ENCODE results near the gene RANBP17. TPM values are rescaled to one million over a fixed set of nuclear protein-coding genes. Genes with fewer than 3 reads are reported as not detected.

Gene RANBP17
- total and polyA plus RNA-seq, 2 experiments from 2014 or later = 43.8 to 53.1 TPM

- TF ChIP-seq ZNF462 (CRISPR knock-in tag; IDR thresholded peaks at IDR 0.05) (no peak), POLR2AphosphoS5 (IDR thresholded peaks at IDR 0.05; ENCODE audit: low read depth) (no peak), JUNB (IDR thresholded peaks at IDR 0.05; ENCODE audit: unreplicated experiment) (no peak), EZH2 (IDR thresholded peaks at IDR 0.05; ENCODE audit: low read depth, unreplicated experiment) (no peak)
These were observed 403.0 kb downstream of the RANBP17 start (continued) for GRCh38 chr5:171264843-171265242.

- TF ChIP-seq POLR2AphosphoS5 (IDR thresholded peaks at IDR 0.05; ENCODE audit: low read depth) (no peak), REST (IDR thresholded peaks at IDR 0.05; ENCODE audit: unreplicated experiment) (no peak), STAT1 (IDR thresholded peaks at IDR 0.05; ENCODE audit: unreplicated experiment) (no peak), EZH2 (IDR thresholded peaks at IDR 0.05; ENCODE audit: low read depth, unreplicated experiment) (no peak), JUNB (IDR thresholded peaks at IDR 0.05; ENCODE audit: unreplicated experiment) (no peak), ETS1 (IDR thresholded peaks at IDR 0.05) (no peak), CREB1 (CRISPR knock-in tag; IDR thresholded peaks at IDR 0.05; ENCODE audit: low read depth) (no peak), EZH2phosphoT487 (IDR thresholded peaks at IDR 0.05; ENCODE audit: unreplicated experiment) (no peak)
- TF ChIP-seq, protein P1, sequence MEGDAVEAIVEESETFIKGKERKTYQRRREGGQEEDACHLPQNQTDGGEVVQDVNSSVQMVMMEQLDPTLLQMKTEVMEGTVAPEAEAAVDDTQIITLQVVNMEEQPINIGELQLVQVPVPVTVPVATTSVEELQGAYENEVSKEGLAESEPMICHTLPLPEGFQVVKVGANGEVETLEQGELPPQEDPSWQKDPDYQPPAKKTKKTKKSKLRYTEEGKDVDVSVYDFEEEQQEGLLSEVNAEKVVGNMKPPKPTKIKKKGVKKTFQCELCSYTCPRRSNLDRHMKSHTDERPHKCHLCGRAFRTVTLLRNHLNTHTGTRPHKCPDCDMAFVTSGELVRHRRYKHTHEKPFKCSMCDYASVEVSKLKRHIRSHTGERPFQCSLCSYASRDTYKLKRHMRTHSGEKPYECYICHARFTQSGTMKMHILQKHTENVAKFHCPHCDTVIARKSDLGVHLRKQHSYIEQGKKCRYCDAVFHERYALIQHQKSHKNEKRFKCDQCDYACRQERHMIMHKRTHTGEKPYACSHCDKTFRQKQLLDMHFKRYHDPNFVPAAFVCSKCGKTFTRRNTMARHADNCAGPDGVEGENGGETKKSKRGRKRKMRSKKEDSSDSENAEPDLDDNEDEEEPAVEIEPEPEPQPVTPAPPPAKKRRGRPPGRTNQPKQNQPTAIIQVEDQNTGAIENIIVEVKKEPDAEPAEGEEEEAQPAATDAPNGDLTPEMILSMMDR (conservative IDR thresholded peaks at IDR 0.05; ENCODE audit: low read depth in 2 of 2) = no peak
- DNase-seq (ENCODE audit: low spot score) (no peak), ATAC-seq (no peak)
- no peaks in the 10 kb centered on the region for H3K4me1 ChIP-seq (ENCODE audit: insufficient read depth)
- H3K27ac ChIP-seq (ENCODE audit: low read depth) = no peak overlapping the region
- no peaks in the 10 kb centered on the region for H3F3A ChIP-seq (replicated peaks; ENCODE audit: low read depth)
- peaks cover 5% of the 10 kb centered on the region; the same call in 1 of the 2 replicates for H3K9me2 ChIP-seq (ENCODE audit: insufficient read depth)
- Mint-ChIP-seq H3K4me1 (no peaks in the 10 kb centered on the region), H3K36me3 (ENCODE audit: low read depth) (peaks cover 4% of the 10 kb centered on the region; the same call in 1 of the 3 replicates), H3K4me3 (no peak overlapping the region), H3K9me3 (no peaks in the 10 kb centered on the region), H3K27ac (no peak overlapping the region), H3K27me3 (ENCODE audit: insufficient read depth, low read depth, poor library complexity) (no peaks in the 10 kb centered on the region)
- no peaks in the 10 kb centered on the region for H3K36me3 ChIP-seq (ENCODE audit: insufficient read depth)
- no peak overlapping the region for H3K4me3 ChIP-seq
- no peak overlapping the region for H3K4me2 ChIP-seq
- no peak overlapping the region for H2AFZ ChIP-seq
- 0 out of 2 replicates have a peak, but pooled peaks cover 4% of the 10 kb centered on the region for H4K20me1 ChIP-seq (replicated peaks; ENCODE audit: insufficient read depth)
- no peaks in the 10 kb centered on the region for H3K27me3 ChIP-seq (ENCODE audit: insufficient read depth)
- no peaks in the 10 kb centered on the region for H3K79me2 ChIP-seq (replicated peaks; ENCODE audit: insufficient read depth)
These were observed 407.1 kb downstream of the RANBP17 start for GRCh38 chr5:171268700-171269620.

All from GM23338 (cell line).